Subcutaneous adipose tissue (tissue), 4 donors: ENCODE measurements around the gene ERCC6. TPM values are rescaled to one million over a fixed set of nuclear protein-coding genes. Genes with fewer than 3 reads are reported as not detected.

Source experiments
- total RNA-seq, 4 donors: library from RNA; depleted of rRNA; stranded (reverse); fragments of >200 nt; gene quantifications; one replicate each; pipeline ENCODE4 v1.1.0, GENCODE V29; 2016
- TF ChIP-seq, protein P1 (sequence below): fragments of 450-650 bp; IDR thresholded peaks from one replicate; pipeline ENCODE4 v1.5.1; 2016; ENCODE audit warnings: low read depth, mild to moderate bottlenecking, control low read depth, antibody characterized with exemption, moderate library complexity

Gene ERCC6
- total RNA-seq, 4 donors from 2014 or later: 12.7 to 20.6 (median 17.1) TPM

DNA sequence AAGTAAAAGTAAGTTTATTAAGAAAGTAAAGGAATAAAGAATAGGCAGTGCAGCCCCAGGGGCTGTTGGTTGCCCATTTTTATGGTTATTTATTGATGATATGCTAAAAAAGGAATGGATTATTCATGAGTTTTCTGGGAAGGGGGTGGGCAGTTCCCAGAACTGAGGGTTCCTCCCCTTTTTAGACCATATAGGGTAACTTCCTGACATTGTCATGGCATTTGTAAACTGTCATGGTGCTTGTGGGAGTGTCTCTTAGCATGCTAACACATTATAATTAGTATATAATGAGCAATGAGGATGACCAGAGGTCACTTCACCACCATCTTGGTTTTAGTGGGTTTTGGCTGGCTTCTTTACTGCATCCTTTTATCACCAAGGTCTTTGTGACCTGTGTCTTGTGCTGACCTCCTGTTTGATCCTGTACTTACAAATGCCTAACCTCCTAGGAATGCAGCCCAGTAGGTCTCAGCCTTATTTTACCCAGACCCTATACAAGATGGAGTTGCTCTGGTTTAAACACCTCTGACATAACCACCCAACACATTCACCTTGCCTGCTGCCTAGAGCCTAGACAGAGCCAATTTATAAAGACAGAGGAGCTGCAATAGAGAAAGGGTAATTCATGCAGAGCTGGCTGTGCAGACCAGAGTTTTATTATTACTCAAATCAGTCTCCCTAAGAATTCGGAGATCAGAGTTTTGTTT is 10.9 kb upstream of the ERCC6 start:
- TF ChIP-seq, protein P1, sequence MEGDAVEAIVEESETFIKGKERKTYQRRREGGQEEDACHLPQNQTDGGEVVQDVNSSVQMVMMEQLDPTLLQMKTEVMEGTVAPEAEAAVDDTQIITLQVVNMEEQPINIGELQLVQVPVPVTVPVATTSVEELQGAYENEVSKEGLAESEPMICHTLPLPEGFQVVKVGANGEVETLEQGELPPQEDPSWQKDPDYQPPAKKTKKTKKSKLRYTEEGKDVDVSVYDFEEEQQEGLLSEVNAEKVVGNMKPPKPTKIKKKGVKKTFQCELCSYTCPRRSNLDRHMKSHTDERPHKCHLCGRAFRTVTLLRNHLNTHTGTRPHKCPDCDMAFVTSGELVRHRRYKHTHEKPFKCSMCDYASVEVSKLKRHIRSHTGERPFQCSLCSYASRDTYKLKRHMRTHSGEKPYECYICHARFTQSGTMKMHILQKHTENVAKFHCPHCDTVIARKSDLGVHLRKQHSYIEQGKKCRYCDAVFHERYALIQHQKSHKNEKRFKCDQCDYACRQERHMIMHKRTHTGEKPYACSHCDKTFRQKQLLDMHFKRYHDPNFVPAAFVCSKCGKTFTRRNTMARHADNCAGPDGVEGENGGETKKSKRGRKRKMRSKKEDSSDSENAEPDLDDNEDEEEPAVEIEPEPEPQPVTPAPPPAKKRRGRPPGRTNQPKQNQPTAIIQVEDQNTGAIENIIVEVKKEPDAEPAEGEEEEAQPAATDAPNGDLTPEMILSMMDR: no peak

- TF ChIP-seq, protein P1: no peak
Observed at GRCh38 chr10:49543604-49544003, 4.7 kb upstream of the ERCC6 start.

GRCh38 chr10:49542353-49542752 is 3.4 kb upstream of the ERCC6 start:
- TF ChIP-seq, protein P1: no peak

DNA sequence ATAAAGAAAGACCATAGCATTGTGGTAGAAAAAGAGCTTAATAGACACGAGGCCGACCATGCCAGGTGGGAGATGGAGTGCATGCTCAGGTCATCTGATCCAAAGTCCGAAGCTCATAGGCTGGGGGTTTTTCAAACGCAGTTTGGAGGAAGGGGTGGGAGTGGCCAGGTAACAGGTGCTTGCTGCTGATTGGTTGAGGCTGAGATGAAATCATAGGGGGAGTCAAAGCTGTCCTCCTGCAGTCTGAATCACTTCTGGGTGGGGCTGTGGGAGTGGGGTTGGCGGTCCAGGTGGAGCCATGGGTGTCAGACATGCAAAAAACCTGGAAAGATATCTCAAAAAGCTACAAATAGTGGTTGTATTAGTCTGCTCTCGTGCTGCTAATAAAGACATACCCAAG is 2.8 kb upstream of the ERCC6 start:
- TF ChIP-seq, protein P1: no peak

DNA sequence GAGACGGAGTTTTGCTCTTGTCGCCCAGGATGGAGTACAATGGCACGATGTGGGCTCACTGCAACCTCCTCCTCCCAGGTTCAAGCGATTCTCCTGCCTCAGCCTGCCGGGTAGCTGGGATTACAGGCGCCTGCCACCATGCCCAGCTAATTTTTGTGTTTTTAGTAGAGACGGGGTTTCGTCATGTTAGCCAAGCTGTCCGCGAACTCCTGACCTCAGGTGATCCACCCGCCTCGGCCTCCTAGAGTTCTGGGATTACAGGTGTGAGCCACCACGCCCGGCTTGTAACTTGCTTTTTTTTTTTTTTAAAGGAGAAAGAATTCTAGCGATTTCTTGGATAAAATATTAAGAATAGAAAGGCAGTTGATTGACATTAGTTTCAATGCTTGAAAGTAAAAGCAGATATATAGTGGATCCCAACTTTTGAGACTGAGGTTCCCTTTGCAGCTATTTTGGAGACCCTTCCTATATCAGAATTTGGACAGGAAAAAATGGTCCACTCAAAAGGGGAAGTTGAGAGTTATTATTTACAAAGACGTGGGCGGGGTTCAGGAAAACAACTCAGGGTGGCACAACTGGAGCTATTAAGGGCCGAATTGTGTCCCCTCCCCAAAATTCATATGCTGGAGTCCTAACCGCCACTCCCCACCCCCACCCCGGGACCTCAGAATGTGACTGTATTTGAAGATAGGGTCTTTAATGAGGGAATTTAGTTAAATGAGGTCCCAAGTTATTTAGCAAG is 1.3 kb upstream of the ERCC6 start:
- TF ChIP-seq, protein P1: no peak

DNA sequence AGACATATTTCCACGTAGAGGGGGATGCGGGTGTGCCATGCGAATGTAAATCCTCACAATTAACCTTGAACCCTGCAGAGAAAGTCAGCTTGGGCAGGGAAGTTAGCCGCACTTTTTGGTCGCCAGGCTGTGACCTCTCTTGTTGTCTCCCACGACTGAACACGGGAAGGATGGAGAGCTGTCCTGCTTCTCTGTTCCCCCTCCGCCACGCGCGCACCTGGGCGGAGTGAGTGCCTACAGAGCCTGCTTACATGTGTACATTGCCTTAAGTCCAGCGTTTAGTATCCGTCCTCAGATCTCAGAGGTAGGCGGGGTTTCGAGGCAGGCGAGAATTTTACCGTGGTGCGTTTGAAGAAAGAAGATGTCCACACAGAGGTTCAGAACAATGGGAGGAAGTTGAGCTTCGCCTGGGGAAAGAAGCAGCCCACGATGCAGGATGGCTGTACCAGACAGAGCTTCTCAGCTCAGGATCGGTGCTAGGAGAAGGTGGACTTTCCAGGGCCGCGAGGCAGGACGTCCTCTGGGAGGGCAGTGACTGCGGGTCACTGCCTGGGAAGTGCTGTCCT is 482 bp upstream of the ERCC6 start:
- TF ChIP-seq, protein P1: no peak

DNA sequence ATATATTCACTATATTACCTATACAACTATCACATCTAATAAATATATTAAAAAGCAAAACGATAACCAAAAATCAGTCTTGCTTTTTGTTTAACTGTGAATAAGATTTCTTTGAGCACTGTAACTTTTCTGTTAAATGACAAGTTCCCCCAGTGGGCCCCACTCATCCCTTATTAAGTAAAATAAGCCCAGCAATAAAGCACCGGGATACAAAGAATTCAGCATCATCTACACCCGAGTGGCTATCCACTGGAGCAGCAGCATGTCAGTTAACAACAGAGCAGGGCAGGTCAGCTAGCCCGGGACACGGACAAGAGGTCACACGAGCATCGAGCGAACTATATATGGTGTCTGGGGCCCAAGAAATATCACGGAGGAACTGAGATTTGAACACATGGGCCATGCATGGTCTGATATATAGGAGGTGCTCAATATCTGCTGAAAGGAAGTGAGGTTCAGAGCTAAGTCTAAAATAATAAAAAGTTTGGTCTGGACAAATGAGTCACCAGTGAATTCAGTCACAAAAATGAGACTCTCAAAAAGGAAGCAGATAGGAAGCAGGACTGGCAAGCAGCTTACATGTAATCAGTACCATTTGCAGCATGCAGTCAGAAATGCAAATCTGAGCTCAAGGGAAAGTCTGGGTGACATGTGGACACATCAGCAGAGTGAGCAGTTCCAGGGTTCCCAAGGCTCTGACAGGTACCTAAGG is 4.1 kb downstream of the ERCC6 start:
- TF ChIP-seq, protein P1: no peak
